HepG2 (cell line): ENCODE results near the gene PEA15. TPM values are rescaled to one million over a fixed set of nuclear protein-coding genes. Genes with fewer than 3 reads are reported as not detected.
A peak's percentile ranks its signal among the peaks of the same experiment; 100 is the strongest.

ENCODE experiments used
- CHD2 ChIP-seq: IDR thresholded peaks from 2 replicates; pipeline ENCODE4 v1.6.1; 2011; ENCODE audit warnings: low read depth, low read length, improper control_type of control experiment
- EED ChIP-seq: sonication (generic); formaldehyde crosslinking; IDR thresholded peaks from 2 replicates; pipeline ENCODE4 v1.5.0; 2020; ENCODE audit warnings: mild to moderate bottlenecking, missing genetic modification reagents
- IKZF1 ChIP-seq: fragments of 450-650 bp; IDR thresholded peaks from 2 replicates; pipeline ENCODE4 v1.7.1; 2016
- MTA1 ChIP-seq: sonication (generic); formaldehyde crosslinking; IDR thresholded peaks from 2 replicates; pipeline ENCODE4 v1.4.0; 2020; ENCODE audit warnings: missing genetic modification reagents, mild to moderate bottlenecking, borderline replicate concordance
- NONO ChIP-seq, 2 experiments: fragments of 450-650 bp in 1 of 2; sonication (generic) in 1 of 2; formaldehyde crosslinking in 1 of 2; IDR thresholded peaks in 1 of 2; conservative IDR thresholded peaks in 1 of 2; 2 replicates each; pipeline versions ENCODE4 v1.6.1 to v1.8.0; 2017 to 2022; ENCODE audit warnings: mild to moderate bottlenecking in 1 of 2, missing genetic modification reagents in 1 of 2, moderate library complexity in 1 of 2
- SP1 ChIP-seq, 2 experiments: fragments of 450-650 bp in 1 of 2; sonication (generic) in 1 of 2; formaldehyde crosslinking in 1 of 2; IDR thresholded peaks; 2 replicates each; pipeline versions ENCODE4 v1.4.0 to v1.6.1; 2016 to 2020; ENCODE audit warnings: missing genetic modification reagents in 1 of 2
- ZNF749 ChIP-seq: sonication (generic); formaldehyde crosslinking; IDR thresholded peaks from 2 replicates; pipeline ENCODE4 v1.8.0; 2022; ENCODE audit warnings: mild to moderate bottlenecking, missing genetic modification reagents, moderate library complexity, borderline replicate concordance
- ZNF772 ChIP-seq: sonication (generic); formaldehyde crosslinking; IDR thresholded peaks from 2 replicates; pipeline ENCODE4 v1.5.0; 2020; ENCODE audit warnings: mild to moderate bottlenecking, missing genetic modification reagents
- ZSCAN29 ChIP-seq: sonication (generic); formaldehyde crosslinking; conservative IDR thresholded peaks from 2 replicates; pipeline ENCODE4 v1.4.0; 2020; ENCODE audit warnings: mild to moderate bottlenecking, missing genetic modification reagents
- polyA plus RNA-seq, 8 experiments: library from polyadenylated mRNA; depleted of rRNA in 3 of 8; stranded (reverse) in 7 of 8; unstranded in 1 of 8; fragments of >200 nt; fragmentation: Illumina TruSeq in 4 of 8; extraction: Trizol in 4 of 8; gene quantifications; 2 replicates each; pipeline versions ENCODE4 v1.2.1 to v1.2.3, GENCODE V29; 2011 to 2016; ENCODE audit warnings: low read depth in 4 of 8, missing spikeins in 1 of 8, mixed read lengths in 1 of 8; ENCODE audit not compliant: insufficient read depth in 1 of 8
- total RNA-seq, 5 experiments: library from RNA; depleted of rRNA; stranded (reverse); fragments of >200 nt; fragmentation: Illumina TruSeq; extraction: Trizol; gene quantifications; 2 replicates each; pipeline ENCODE4 v1.2.3, GENCODE V29; 2016; ENCODE audit warnings: low read depth in 1 of 5
- TF ChIP-seq, protein P1 (sequence below), 2 experiments: fragments of 450-650 bp in 1 of 2; sonication (generic) in 1 of 2; formaldehyde crosslinking in 1 of 2; IDR thresholded peaks; 2 replicates each; pipeline versions ENCODE4 v1.6.1 to v1.8.0; 2016 to 2022; ENCODE audit warnings: antibody characterized with exemption in 1 of 2, mild to moderate bottlenecking in 1 of 2, missing genetic modification reagents in 1 of 2
- TF ChIP-seq, protein P2 (sequence below): sonication (generic); formaldehyde crosslinking; IDR thresholded peaks from 2 replicates; pipeline ENCODE4 v1.9.0; 2021; ENCODE audit warnings: mild to moderate bottlenecking, missing genetic modification reagents

The PEA15 gene
- total and polyA plus RNA-seq, 2 of the 13 experiments (the other 11 are each of a cell fraction or from before 2014, with no cell fraction given) = 12.1 to 35.2 TPM

DNA sequence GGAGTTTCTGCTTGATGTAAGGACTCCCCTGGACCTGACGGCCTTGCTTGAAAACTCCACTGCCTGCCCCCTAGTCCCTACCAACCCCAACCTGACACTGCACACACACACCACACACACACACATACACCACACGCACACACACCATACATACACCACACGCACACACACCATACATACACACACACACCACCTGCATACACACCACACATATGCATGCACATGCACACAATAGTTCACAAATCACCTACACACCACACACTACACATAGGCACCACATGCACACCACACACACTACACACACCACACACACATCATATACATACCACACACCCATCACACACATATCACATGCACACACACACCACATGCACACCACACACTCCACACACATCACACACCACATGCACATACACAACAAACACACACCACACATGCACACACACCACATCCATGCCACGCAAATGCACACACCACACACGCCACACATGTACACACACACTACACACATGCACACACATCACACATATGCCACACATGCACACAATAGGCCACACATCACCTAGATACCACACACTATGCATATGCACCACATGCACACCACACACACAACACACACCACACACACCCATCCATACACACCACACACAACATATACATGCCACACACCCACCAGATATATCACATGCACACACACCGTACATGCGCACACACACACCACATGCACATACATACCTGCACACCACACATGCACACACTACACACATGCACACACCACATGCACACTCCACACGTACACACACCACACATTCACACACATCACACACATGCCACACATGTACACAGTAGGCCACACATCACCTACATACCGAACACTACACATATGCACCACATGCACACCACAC is 11.1 kb upstream of the PEA15 start (continued):
- TF ChIP-seq, protein P1, sequence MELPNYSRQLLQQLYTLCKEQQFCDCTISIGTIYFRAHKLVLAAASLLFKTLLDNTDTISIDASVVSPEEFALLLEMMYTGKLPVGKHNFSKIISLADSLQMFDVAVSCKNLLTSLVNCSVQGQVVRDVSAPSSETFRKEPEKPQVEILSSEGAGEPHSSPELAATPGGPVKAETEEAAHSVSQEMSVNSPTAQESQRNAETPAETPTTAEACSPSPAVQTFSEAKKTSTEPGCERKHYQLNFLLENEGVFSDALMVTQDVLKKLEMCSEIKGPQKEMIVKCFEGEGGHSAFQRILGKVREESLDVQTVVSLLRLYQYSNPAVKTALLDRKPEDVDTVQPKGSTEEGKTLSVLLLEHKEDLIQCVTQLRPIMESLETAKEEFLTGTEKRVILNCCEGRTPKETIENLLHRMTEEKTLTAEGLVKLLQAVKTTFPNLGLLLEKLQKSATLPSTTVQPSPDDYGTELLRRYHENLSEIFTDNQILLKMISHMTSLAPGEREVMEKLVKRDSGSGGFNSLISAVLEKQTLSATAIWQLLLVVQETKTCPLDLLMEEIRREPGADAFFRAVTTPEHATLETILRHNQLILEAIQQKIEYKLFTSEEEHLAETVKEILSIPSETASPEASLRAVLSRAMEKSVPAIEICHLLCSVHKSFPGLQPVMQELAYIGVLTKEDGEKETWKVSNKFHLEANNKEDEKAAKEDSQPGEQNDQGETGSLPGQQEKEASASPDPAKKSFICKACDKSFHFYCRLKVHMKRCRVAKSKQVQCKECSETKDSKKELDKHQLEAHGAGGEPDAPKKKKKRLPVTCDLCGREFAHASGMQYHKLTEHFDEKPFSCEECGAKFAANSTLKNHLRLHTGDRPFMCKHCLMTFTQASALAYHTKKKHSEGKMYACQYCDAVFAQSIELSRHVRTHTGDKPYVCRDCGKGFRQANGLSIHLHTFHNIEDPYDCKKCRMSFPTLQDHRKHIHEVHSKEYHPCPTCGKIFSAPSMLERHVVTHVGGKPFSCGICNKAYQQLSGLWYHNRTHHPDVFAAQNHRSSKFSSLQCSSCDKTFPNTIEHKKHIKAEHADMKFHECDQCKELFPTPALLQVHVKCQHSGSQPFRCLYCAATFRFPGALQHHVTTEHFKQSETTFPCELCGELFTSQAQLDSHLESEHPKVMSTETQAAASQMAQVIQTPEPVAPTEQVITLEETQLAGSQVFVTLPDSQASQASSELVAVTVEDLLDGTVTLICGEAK (IDR thresholded peaks at IDR 0.05) = peak; percentile 16; the same call in 1 of the 2 replicates
- TF ChIP-seq, protein P1 (CRISPR knock-in tag; IDR thresholded peaks at IDR 0.05) = no peak
- 0 out of 2 replicates have a peak, but pooled peaks have one; percentile 48 for TF ChIP-seq ZNF772 (CRISPR knock-in tag)
- TF ChIP-seq ZNF749 = 0 out of 2 replicates have a peak, but pooled peaks have one; percentile 49
- 0 out of 2 replicates have a peak, but pooled peaks have one; percentile 19 for TF ChIP-seq IKZF1
- TF ChIP-seq, protein P2, sequence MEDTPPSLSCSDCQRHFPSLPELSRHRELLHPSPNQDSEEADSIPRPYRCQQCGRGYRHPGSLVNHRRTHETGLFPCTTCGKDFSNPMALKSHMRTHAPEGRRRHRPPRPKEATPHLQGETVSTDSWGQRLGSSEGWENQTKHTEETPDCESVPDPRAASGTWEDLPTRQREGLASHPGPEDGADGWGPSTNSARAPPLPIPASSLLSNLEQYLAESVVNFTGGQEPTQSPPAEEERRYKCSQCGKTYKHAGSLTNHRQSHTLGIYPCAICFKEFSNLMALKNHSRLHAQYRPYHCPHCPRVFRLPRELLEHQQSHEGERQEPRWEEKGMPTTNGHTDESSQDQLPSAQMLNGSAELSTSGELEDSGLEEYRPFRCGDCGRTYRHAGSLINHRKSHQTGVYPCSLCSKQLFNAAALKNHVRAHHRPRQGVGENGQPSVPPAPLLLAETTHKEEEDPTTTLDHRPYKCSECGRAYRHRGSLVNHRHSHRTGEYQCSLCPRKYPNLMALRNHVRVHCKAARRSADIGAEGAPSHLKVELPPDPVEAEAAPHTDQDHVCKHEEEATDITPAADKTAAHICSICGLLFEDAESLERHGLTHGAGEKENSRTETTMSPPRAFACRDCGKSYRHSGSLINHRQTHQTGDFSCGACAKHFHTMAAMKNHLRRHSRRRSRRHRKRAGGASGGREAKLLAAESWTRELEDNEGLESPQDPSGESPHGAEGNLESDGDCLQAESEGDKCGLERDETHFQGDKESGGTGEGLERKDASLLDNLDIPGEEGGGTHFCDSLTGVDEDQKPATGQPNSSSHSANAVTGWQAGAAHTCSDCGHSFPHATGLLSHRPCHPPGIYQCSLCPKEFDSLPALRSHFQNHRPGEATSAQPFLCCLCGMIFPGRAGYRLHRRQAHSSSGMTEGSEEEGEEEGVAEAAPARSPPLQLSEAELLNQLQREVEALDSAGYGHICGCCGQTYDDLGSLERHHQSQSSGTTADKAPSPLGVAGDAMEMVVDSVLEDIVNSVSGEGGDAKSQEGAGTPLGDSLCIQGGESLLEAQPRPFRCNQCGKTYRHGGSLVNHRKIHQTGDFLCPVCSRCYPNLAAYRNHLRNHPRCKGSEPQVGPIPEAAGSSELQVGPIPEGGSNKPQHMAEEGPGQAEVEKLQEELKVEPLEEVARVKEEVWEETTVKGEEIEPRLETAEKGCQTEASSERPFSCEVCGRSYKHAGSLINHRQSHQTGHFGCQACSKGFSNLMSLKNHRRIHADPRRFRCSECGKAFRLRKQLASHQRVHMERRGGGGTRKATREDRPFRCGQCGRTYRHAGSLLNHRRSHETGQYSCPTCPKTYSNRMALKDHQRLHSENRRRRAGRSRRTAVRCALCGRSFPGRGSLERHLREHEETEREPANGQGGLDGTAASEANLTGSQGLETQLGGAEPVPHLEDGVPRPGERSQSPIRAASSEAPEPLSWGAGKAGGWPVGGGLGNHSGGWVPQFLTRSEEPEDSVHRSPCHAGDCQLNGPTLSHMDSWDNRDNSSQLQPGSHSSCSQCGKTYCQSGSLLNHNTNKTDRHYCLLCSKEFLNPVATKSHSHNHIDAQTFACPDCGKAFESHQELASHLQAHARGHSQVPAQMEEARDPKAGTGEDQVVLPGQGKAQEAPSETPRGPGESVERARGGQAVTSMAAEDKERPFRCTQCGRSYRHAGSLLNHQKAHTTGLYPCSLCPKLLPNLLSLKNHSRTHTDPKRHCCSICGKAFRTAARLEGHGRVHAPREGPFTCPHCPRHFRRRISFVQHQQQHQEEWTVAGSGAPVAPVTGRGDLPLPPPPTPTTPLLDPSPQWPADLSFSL (CRISPR knock-in tag) = peak; percentile 94
- TF ChIP-seq EED (CRISPR knock-in tag) = 0 out of 2 replicates have a peak, but pooled peaks have one; percentile 49
- TF ChIP-seq SP1 (IDR thresholded peaks at IDR 0.05) = peak; percentile 15; the same call in 1 of the 2 replicates
- no peak for TF ChIP-seq SP1 (CRISPR knock-in tag; IDR thresholded peaks at IDR 0.05)
- 0 out of 2 replicates have a peak, but pooled peaks have one; percentile 10 for TF ChIP-seq MTA1
- TF ChIP-seq NONO (IDR thresholded peaks at IDR 0.05) = no peak
- TF ChIP-seq NONO (CRISPR knock-in tag; conservative IDR thresholded peaks at IDR 0.05) = no peak
- no peak for TF ChIP-seq ZSCAN29 (CRISPR knock-in tag)
- no peak for TF ChIP-seq CHD2
